GM12878 (cell line): ENCODE measurements around the gene LDLRAD3. TPM values are rescaled to one million over a fixed set of nuclear protein-coding genes. Genes with fewer than 3 reads are reported as not detected.

Source experiments
- ATAC-seq: fragments of 200-7000 bp; cut with Tn5 transposase; 3 replicates; pipeline ENCODE4 v1.9.1; 2020; ENCODE audit warnings: mild to moderate bottlenecking, moderate library complexity
- BruUV-seq: library from RNA; stranded (reverse); fragments of 400-500 nt; replicated peaks from 2 replicates; lab custom pipeline; 2021; lab: Mats Ljungman, UMichigan
- CTCF ChIA-PET: fragments of 300-600 bp; sonication (Branson Sonifier 250); formaldehyde crosslinking; extraction: SDS; loops from one replicate; lab custom pipeline; 2021; ENCODE audit warnings: inconsistent platforms; lab: Yijun Ruan, JAX
- POLR2A ChIA-PET: fragments of 350-600 bp; formaldehyde crosslinking; extraction: SDS; loops from one replicate; lab custom pipeline; 2021; ENCODE audit warnings: inconsistent platforms; lab: Charles Lee
- RAD21 ChIA-PET: fragments of 300-600 bp; sonication (Branson Sonifier 250); formaldehyde crosslinking; loops from one replicate; lab custom pipeline; 2023; ENCODE audit warnings: antibody characterized with exemption; ENCODE audit not compliant: unreplicated experiment; lab: Charles Lee
- SMC1A ChIA-PET: fragments of 300-600 bp; sonication (Branson Sonifier 250); formaldehyde crosslinking; loops from one replicate; lab custom pipeline; 2023; ENCODE audit not compliant: unreplicated experiment, uncharacterized antibody; lab: Charles Lee
- DNase-seq: peaks from one replicate; pipeline ENCODE4 v3.0.0-alpha.2; 2011; ENCODE audit warnings: low read depth, low spot score
- FAIRE-seq: peaks from 3 replicates; lab custom pipeline; 2011; peaks lifted over from hg19 to GRCh38; lab: Jason Lieb, UNC
- H2AFZ ChIP-seq: 2 replicates; pipeline ENCODE4 v1.6.0; 2011; ENCODE audit warnings: low read depth, low read length, control low read depth; ENCODE audit not compliant: control insufficient read depth
- H3K27ac ChIP-seq: 2 replicates; pipeline ENCODE4 v1.5.1; 2011; ENCODE audit warnings: control low read depth; ENCODE audit not compliant: control insufficient read depth, insufficient read depth
- H3K27me3 ChIP-seq, 2 experiments: replicated peaks in 1 of 2; 2 replicates each; pipeline versions ENCODE4 v1.6.0 to v1.6.1; 2011; ENCODE audit warnings: low read length in 1 of 2; ENCODE audit not compliant: control insufficient read depth in 2 of 2, insufficient read depth in 2 of 2
- H3K36me3 ChIP-seq, 2 experiments: 2 replicates each; pipeline ENCODE4 v1.5.1; 2011; ENCODE audit warnings: low read length in 1 of 2; ENCODE audit not compliant: control insufficient read depth in 2 of 2, insufficient read depth in 2 of 2
- H3K4me1 ChIP-seq: 2 replicates; pipeline ENCODE4 v1.6.1; 2011; ENCODE audit warnings: mild to moderate bottlenecking, low read length, moderate library complexity, mixed read lengths; ENCODE audit not compliant: control insufficient read depth, insufficient read depth
- H3K4me2 ChIP-seq: 2 replicates; pipeline ENCODE4 v1.6.0; 2011; ENCODE audit warnings: control low read depth; ENCODE audit not compliant: control insufficient read depth, insufficient read depth
- H3K4me3 ChIP-seq: fragments of 200-600 bp; sonication (generic); 2 replicates; pipeline ENCODE4 v1.5.1; 2016
- H3K79me2 ChIP-seq: 2 replicates; pipeline ENCODE4 v1.6.0; 2011; ENCODE audit warnings: low read length; ENCODE audit not compliant: control insufficient read depth, insufficient read depth
- H3K9ac ChIP-seq: 2 replicates; pipeline ENCODE4 v1.8.0; 2011; ENCODE audit warnings: low read length, control low read depth, mixed read lengths; ENCODE audit not compliant: control insufficient read depth, insufficient read depth
- H3K9me3 ChIP-seq: replicated peaks from 3 replicates; pipeline ENCODE4 v1.5.1; 2011; ENCODE audit warnings: mild to moderate bottlenecking, low read length; ENCODE audit not compliant: control insufficient read depth, insufficient read depth
- H4K20me1 ChIP-seq: 2 replicates; pipeline ENCODE4 v1.6.0; 2011; ENCODE audit not compliant: control insufficient read depth, insufficient read depth
- RAD21 ChIP-seq: IDR thresholded peaks from 2 replicates; pipeline ENCODE4 v1.6.1; 2011; ENCODE audit warnings: mild to moderate bottlenecking, low read depth, low read length, moderate library complexity; ENCODE audit not compliant: insufficient read depth
- TCF7 ChIP-seq: IDR thresholded peaks from 2 replicates; pipeline ENCODE4 v1.6.1; 2014; ENCODE audit warnings: antibody characterized with exemption, borderline replicate concordance
- WRNIP1 ChIP-seq: IDR thresholded peaks from 2 replicates; pipeline ENCODE4 v1.6.1; 2011; ENCODE audit warnings: low read depth, low read length, improper control_type of control experiment, borderline replicate concordance
- YBX1 ChIP-seq: fragments of 450-650 bp; IDR thresholded peaks from 2 replicates; pipeline ENCODE4 v1.6.1; 2016; ENCODE audit warnings: antibody characterized with exemption
- WGBS: methylation state at CpG from one replicate; pipeline ENCODE4 v1.1.6; 2016; ENCODE audit warnings: low lambda C conversion rate; ENCODE audit not compliant: insufficient replicate concordance, insufficient coverage; ENCODE audit errors: missing lambda C conversion rate; 5-methylcytosine and 5-hydroxymethylcytosine counted together
- in situ Hi-C: fragments of 300-500 bp; cut with MboI; formaldehyde crosslinking; loops from 9 replicates; pipeline ENCODE4 v1.14.3; 2018; ENCODE audit warnings: mixed read lengths
- intact Hi-C: fragments of 100-400 bp; cut with micrococcal nuclease; formaldehyde crosslinking; loops from one replicate; pipeline ENCODE4 v1.14.2; 2022; ENCODE audit not compliant: unreplicated experiment
- polyA plus RNA-seq, 11 experiments: library from polyadenylated mRNA; depleted of rRNA in 4 of 11; unstranded in 6 of 11; stranded (reverse) in 5 of 11; fragments of >200 nt; fragmentation: Nextera tagmentation in 4 of 11; fragmentation: Illumina TruSeq in 1 of 11; extraction: Ambion mirVana in 4 of 11; extraction: Trizol in 1 of 11; gene quantifications; 1 replicate in 1 of 11; 2 replicates in 10 of 11; pipeline versions ENCODE4 v1.2.1 to v1.2.3, GENCODE V29; 2011 to 2016; ENCODE audit warnings: inconsistent platforms in 2 of 11, missing spikeins in 2 of 11, low read depth in 1 of 11
- total RNA-seq, 4 experiments: library from RNA; depleted of rRNA in 3 of 4; stranded (reverse); fragments of >200 nt in 3 of 4; fragmentation: Illumina TruSeq in 1 of 4; extraction: Trizol in 1 of 4; gene quantifications; 2 replicates each; pipeline versions ENCODE4 v1.2.1 to v1.2.3, GENCODE V29; 2013 to 2021
- TF ChIP-seq, protein P1 (sequence below), 3 experiments: IDR thresholded peaks in 2 of 3; conservative IDR thresholded peaks in 1 of 3; 2 replicates each; pipeline ENCODE4 v1.5.1; 2011; ENCODE audit warnings: low read depth in 3 of 3, low read length in 3 of 3, mild to moderate bottlenecking in 3 of 3, control low read depth in 2 of 3, moderate library complexity in 2 of 3, inconsistent platforms in 1 of 3, mixed read lengths in 1 of 3; ENCODE audit not compliant: control insufficient read depth in 2 of 3, insufficient read depth in 1 of 3; ENCODE audit errors: extremely low read depth in 1 of 3

Gene LDLRAD3
- total and polyA plus RNA-seq, 10 of the 15 experiments (the other 5 are each of a cell fraction or from before 2014, with no cell fraction given): 2.5 to 17.2 (median 10.7) TPM

DNA sequence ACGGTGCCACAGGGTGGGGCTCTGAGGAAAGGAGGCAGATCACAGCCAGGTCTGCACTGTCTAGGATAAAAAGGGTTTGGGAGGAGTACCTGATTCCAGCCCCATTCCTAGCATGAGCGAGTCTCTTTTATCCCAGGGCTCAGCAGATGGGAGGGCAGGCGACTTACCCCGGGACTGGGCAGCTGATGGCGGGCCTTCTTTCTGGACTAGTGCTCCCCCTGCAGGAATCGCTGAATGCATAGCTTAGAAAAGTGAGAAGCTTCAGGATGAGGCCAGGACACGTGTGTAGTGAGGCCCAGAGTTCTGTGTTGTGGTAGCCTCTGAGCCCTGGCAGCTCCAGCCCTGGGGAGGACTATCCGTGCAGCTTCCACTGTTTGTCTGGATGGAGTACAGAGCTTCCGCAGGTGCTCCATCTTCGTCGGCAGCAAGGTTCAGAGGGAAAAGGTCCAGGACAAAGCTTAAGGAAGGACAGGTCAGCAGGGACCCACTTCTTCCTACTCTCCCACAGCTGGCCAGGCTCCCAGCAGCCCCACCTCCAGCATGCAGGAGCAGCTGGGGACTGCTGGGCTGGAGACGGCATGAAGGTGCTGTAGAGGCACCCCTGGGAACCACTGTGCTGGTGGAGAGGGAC lies 315.0 kb downstream of the LDLRAD3 start:
- no peak overlapping the region for H3K4me3 ChIP-seq
- FAIRE-seq (no peak), ATAC-seq (peak; percentile 87), DNase-seq (no peak)
- ChIA-PET SMC1A (interaction anchor here (0.6 to 1.8 kb wide), 7 partner anchors 97 to 660 kb away, joined by 3 to 6 read pairs (median 3); no protein-coding TSS in a partner anchor), CTCF (interaction anchor here (0.6 to 4.1 kb wide), 24 partner anchors 9 to 753 kb away, joined by 3 to 25 read pairs (median 3); partner anchors contain the start of gene PAMR1), RAD21 (interaction anchor here (0.6 to 1.7 kb wide), 9 partner anchors 9 to 643 kb away, joined by 3 to 26 read pairs (median 6); no protein-coding TSS in a partner anchor), POLR2A (interaction anchor here (0.8 kb wide), 1 partner anchor 19 kb away, joined by 3 read pairs; no protein-coding TSS in a partner anchor)
- no peak overlapping the region for H3K9ac ChIP-seq
- no peak overlapping the region for H2AFZ ChIP-seq
- 38% methylated on average over 12 of the region's 12 CpGs for WGBS
- no peaks in the 10 kb centered on the region; a peak in 1 of 4 replicates for H3K27me3 ChIP-seq
- no peaks in the 10 kb centered on the region for H4K20me1 ChIP-seq
- H3K4me1 ChIP-seq: no peaks in the 10 kb centered on the region
- H3K9me3 ChIP-seq: no peaks in the 10 kb centered on the region; the same call in 2 of the 3 replicates
- H3K27ac ChIP-seq: no peak overlapping the region
- H3K79me2 ChIP-seq: no peaks in the 10 kb centered on the region
- no peaks in the 10 kb centered on the region for H3K36me3 ChIP-seq
- in situ Hi-C loops: no loop called here
- no TSS peak for BruUV-seq
- no peak overlapping the region for H3K4me2 ChIP-seq
- TF ChIP-seq, protein P1, sequence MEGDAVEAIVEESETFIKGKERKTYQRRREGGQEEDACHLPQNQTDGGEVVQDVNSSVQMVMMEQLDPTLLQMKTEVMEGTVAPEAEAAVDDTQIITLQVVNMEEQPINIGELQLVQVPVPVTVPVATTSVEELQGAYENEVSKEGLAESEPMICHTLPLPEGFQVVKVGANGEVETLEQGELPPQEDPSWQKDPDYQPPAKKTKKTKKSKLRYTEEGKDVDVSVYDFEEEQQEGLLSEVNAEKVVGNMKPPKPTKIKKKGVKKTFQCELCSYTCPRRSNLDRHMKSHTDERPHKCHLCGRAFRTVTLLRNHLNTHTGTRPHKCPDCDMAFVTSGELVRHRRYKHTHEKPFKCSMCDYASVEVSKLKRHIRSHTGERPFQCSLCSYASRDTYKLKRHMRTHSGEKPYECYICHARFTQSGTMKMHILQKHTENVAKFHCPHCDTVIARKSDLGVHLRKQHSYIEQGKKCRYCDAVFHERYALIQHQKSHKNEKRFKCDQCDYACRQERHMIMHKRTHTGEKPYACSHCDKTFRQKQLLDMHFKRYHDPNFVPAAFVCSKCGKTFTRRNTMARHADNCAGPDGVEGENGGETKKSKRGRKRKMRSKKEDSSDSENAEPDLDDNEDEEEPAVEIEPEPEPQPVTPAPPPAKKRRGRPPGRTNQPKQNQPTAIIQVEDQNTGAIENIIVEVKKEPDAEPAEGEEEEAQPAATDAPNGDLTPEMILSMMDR (IDR thresholded peaks at IDR 0.05 in 2 of 3, conservative IDR thresholded peaks at IDR 0.05 in 1 of 3; ENCODE audit: control insufficient read depth in 2 of 3, extremely low read depth in 1 of 3, insufficient read depth in 1 of 3, low read depth in 3 of 3, low read length in 3 of 3): peak; percentile 42 to 45 (median 43); a peak in 5 of 6 replicates
- TF ChIP-seq RAD21 (peak; percentile 62), YBX1 (no peak), WRNIP1 (no peak), TCF7 (no peak)
- intact Hi-C loops: loop anchor here (2.0 to 5.0 kb wide), 3 partner anchors 107 to 642 kb away; no protein-coding TSS in a partner anchor
